ENCODE measurements around the gene ZNF334. TPM values are rescaled to one million over a fixed set of nuclear protein-coding genes. Genes with fewer than 3 reads are reported as not detected.

ZNF334 gene
- total RNA-seq, 1 experiment from 2014 or later: not detected

- Mint-ChIP-seq H3K4me3 (ENCODE audit: unreplicated experiment) (no peak overlapping the region), H3K36me3 (ENCODE audit: insufficient read depth, unreplicated experiment) (no peaks in the 10 kb centered on the region), H3K27me3 (ENCODE audit: insufficient read depth, unreplicated experiment) (peaks cover 11% of the 10 kb centered on the region), H3K9me3 (ENCODE audit: unreplicated experiment) (no peaks in the 10 kb centered on the region), H3K4me1 (ENCODE audit: insufficient read depth, unreplicated experiment) (no peaks in the 10 kb centered on the region), H3K27ac (ENCODE audit: low read depth, unreplicated experiment) (no peak overlapping the region)
- DNase-seq (ENCODE audit: unreplicated experiment): no peak
- intact Hi-C loops (cut with micrococcal nuclease): no loop called here
- ChIA-PET CTCF (interaction anchor here (0.6 to 1.7 kb wide), 4 partner anchors 17 to 921 kb away, joined by 3 to 8 read pairs (median 4); no protein-coding TSS in a partner anchor), POLR2A (no interaction called here)
- BruUV-seq (replicated peaks): no TSS peak
- no peak for TF ChIP-seq CTCF (IDR thresholded peaks at IDR 0.05; ENCODE audit: unreplicated experiment)
These were observed 31.2 kb upstream of the ZNF334 start for GRCh38 chr20:46544576-46544975.

- no peak for DNase-seq (ENCODE audit: unreplicated experiment)
- intact Hi-C loops (cut with micrococcal nuclease): no loop called here
- no peak overlapping the region for H3K4me3 Mint-ChIP-seq (ENCODE audit: unreplicated experiment)
- no peaks in the 10 kb centered on the region for H3K9me3 Mint-ChIP-seq (ENCODE audit: unreplicated experiment)
- no peak for TF ChIP-seq CTCF (IDR thresholded peaks at IDR 0.05; ENCODE audit: unreplicated experiment)
- no peaks in the 10 kb centered on the region for H3K4me1 Mint-ChIP-seq (ENCODE audit: insufficient read depth, unreplicated experiment)
- no peak overlapping the region for H3K27ac Mint-ChIP-seq (ENCODE audit: low read depth, unreplicated experiment)
- BruUV-seq (replicated peaks): no TSS peak
- POLR2A ChIA-PET: no interaction called here
- CTCF ChIA-PET: interaction anchor here (1.7 kb wide), 1 partner anchor 137 kb away, joined by 8 read pairs; no protein-coding TSS in a partner anchor
- no peaks in the 10 kb centered on the region for H3K36me3 Mint-ChIP-seq (ENCODE audit: insufficient read depth, unreplicated experiment)
- H3K27me3 Mint-ChIP-seq (ENCODE audit: insufficient read depth, unreplicated experiment): peaks cover 11% of the 10 kb centered on the region
These were observed 30.6 kb upstream of the ZNF334 start for GRCh38 chr20:46543959-46544358.

- CTCF ChIA-PET: interaction anchor here (1.4 kb wide), 1 partner anchor 19 kb away, joined by 4 read pairs; no protein-coding TSS in a partner anchor
- Mint-ChIP-seq H3K36me3 (ENCODE audit: insufficient read depth, unreplicated experiment) (no peaks in the 10 kb centered on the region), H3K27me3 (ENCODE audit: insufficient read depth, unreplicated experiment) (peaks cover 13% of the 10 kb centered on the region), H3K4me3 (ENCODE audit: unreplicated experiment) (no peak overlapping the region), H3K27ac (ENCODE audit: low read depth, unreplicated experiment) (no peak overlapping the region), H3K4me1 (ENCODE audit: insufficient read depth, unreplicated experiment) (no peaks in the 10 kb centered on the region), H3K9me3 (ENCODE audit: unreplicated experiment) (no peaks in the 10 kb centered on the region)
- intact Hi-C loops (cut with micrococcal nuclease): no loop called here
- no peak for TF ChIP-seq CTCF (IDR thresholded peaks at IDR 0.05; ENCODE audit: unreplicated experiment)
- DNase-seq (ENCODE audit: unreplicated experiment): no peak
- POLR2A ChIA-PET: no interaction called here
- BruUV-seq (replicated peaks): no TSS peak
These were observed 29.7 kb upstream of the ZNF334 start for GRCh38 chr20:46543033-46543432.

- H3K9me3 Mint-ChIP-seq (ENCODE audit: unreplicated experiment): no peaks in the 10 kb centered on the region
- BruUV-seq (replicated peaks): no TSS peak
These were observed 28.0 kb upstream of the ZNF334 start for GRCh38 chr20:46541229-46541935.

More at GRCh38 chr20:46541229-46541935, 28.0 kb upstream of the ZNF334 start:
- ChIA-PET POLR2A (interaction anchor here (0.6 kb wide), 1 partner anchor 164 kb away, joined by 4 read pairs; no protein-coding TSS in a partner anchor), CTCF (interaction anchor here (0.7 to 1.4 kb wide), 2 partner anchors 11 to 17 kb away, joined by 3 to 4 read pairs; no protein-coding TSS in a partner anchor)
- H3K27ac Mint-ChIP-seq (ENCODE audit: low read depth, unreplicated experiment): no peak overlapping the region
- H3K27me3 Mint-ChIP-seq (ENCODE audit: insufficient read depth, unreplicated experiment): peaks cover 30% of the 10 kb centered on the region
- no peak overlapping the region for H3K4me3 Mint-ChIP-seq (ENCODE audit: unreplicated experiment)
- H3K4me1 Mint-ChIP-seq (ENCODE audit: insufficient read depth, unreplicated experiment): no peaks in the 10 kb centered on the region
- DNase-seq (ENCODE audit: unreplicated experiment): no peak
- no peaks in the 10 kb centered on the region for H3K36me3 Mint-ChIP-seq (ENCODE audit: insufficient read depth, unreplicated experiment)
- intact Hi-C loops (cut with micrococcal nuclease): no loop called here
- no peak for TF ChIP-seq CTCF (IDR thresholded peaks at IDR 0.05; ENCODE audit: unreplicated experiment)
